ENCODE measurements around the gene LITAF.
A peak's percentile ranks its signal among the peaks of the same experiment; 100 is the strongest.
"Not testable (repeated sequence)": the region's sequence is repeated elsewhere in the genome, so short reads cannot be mapped to it uniquely, and the experiment has no call there.

The LITAF gene

GRCh38 chr16:11582157-11582814 lies 4.4 kb downstream of the LITAF start:
- DNase-seq (ENCODE audit: low read depth, low spot score), result no peak
- no peak overlapping the region for H3K4me3 ChIP-seq (ENCODE audit: low read length)

- no peak overlapping the region for H3K4me3 ChIP-seq (ENCODE audit: low read length)
Observed at GRCh38 chr16:11581678-11582077, 5.0 kb downstream of the LITAF start.

GRCh38 chr16:11580451-11581086 lies 6.2 kb downstream of the LITAF start:
- no peak overlapping the region for H3K4me3 ChIP-seq (ENCODE audit: low read length)
- no peak for DNase-seq (ENCODE audit: low read depth, low spot score)

More at GRCh38 chr16:11581678-11582077, 5.0 kb downstream of the LITAF start:
- DNase-seq (ENCODE audit: low read depth, low spot score), result no peak

GRCh38 chr16:11577290-11577660 lies 9.4 kb downstream of the LITAF start:
- H3K4me3 ChIP-seq (ENCODE audit: low read length); DNase-seq (ENCODE audit: low read depth, low spot score): not testable (repeated sequence)

- no peak overlapping the region for H3K4me3 ChIP-seq (ENCODE audit: low read length)
- DNase-seq (ENCODE audit: low read depth, low spot score), result no peak
Observed at GRCh38 chr16:11576427-11577289, 10.1 kb downstream of the LITAF start.

GRCh38 chr16:11575223-11575589 lies 11.5 kb downstream of the LITAF start:
- H3K4me3 ChIP-seq (ENCODE audit: low read length), result no peak overlapping the region

GRCh38 chr16:11572301-11572995 lies 14.3 kb downstream of the LITAF start:
- DNase-seq (ENCODE audit: low read depth, low spot score), result peak; percentile 21
- H3K4me3 ChIP-seq (ENCODE audit: low read length), result peak overlapping the region; percentile 13

More at GRCh38 chr16:11575223-11575589, 11.5 kb downstream of the LITAF start:
- no peak for DNase-seq (ENCODE audit: low read depth, low spot score)

- no peak overlapping the region for H3K4me3 ChIP-seq (ENCODE audit: low read length)
- DNase-seq (ENCODE audit: low read depth, low spot score), result no peak
Observed at GRCh38 chr16:11571549-11571948, 15.2 kb downstream of the LITAF start.

GRCh38 chr16:11570806-11571205 lies 15.9 kb downstream of the LITAF start:
- DNase-seq (ENCODE audit: low read depth, low spot score), result no peak
- no peak overlapping the region for H3K4me3 ChIP-seq (ENCODE audit: low read length)

GRCh38 chr16:11570258-11570657 lies 16.5 kb downstream of the LITAF start:
- H3K4me3 ChIP-seq (ENCODE audit: low read length), result no peak overlapping the region
- no peak for DNase-seq (ENCODE audit: low read depth, low spot score)

- no peak for DNase-seq (ENCODE audit: low read depth, low spot score)
- H3K4me3 ChIP-seq (ENCODE audit: low read length), result no peak overlapping the region
Observed at GRCh38 chr16:11566398-11566797, 20.3 kb downstream of the LITAF start.

GRCh38 chr16:11565665-11566064 lies 21.1 kb downstream of the LITAF start:
- no peak overlapping the region for H3K4me3 ChIP-seq (ENCODE audit: low read length)
- no peak for DNase-seq (ENCODE audit: low read depth, low spot score)

GRCh38 chr16:11564046-11564926 lies 22.4 kb downstream of the LITAF start:
- DNase-seq (ENCODE audit: low read depth, low spot score), result no peak
- no peak overlapping the region for H3K4me3 ChIP-seq (ENCODE audit: low read length)

- no peak for DNase-seq (ENCODE audit: low read depth, low spot score)
- H3K4me3 ChIP-seq (ENCODE audit: low read length), result no peak overlapping the region
Observed at GRCh38 chr16:11563493-11564040, 23.2 kb downstream of the LITAF start.

- no peak overlapping the region for H3K4me3 ChIP-seq (ENCODE audit: low read length)
- DNase-seq (ENCODE audit: low read depth, low spot score), result no peak
Observed at GRCh38 chr16:11562941-11563340, 23.8 kb downstream of the LITAF start.

GRCh38 chr16:11562411-11562810 lies 24.3 kb downstream of the LITAF start:
- no peak overlapping the region for H3K4me3 ChIP-seq (ENCODE audit: low read length)
- DNase-seq (ENCODE audit: low read depth, low spot score), result no peak

GRCh38 chr16:11561856-11562255 lies 24.9 kb downstream of the LITAF start:
- DNase-seq (ENCODE audit: low read depth, low spot score), result no peak

GRCh38 chr16:11561454-11561805 lies 25.3 kb downstream of the LITAF start:
- H3K4me3 ChIP-seq (ENCODE audit: low read length), result no peak overlapping the region
- no peak for DNase-seq (ENCODE audit: low read depth, low spot score)

More at GRCh38 chr16:11561856-11562255, 24.9 kb downstream of the LITAF start:
- no peak overlapping the region for H3K4me3 ChIP-seq (ENCODE audit: low read length)
